Measurements from ENCODE around the gene PCAT7. TPM values are rescaled to one million over a fixed set of nuclear protein-coding genes. Genes with fewer than 3 reads are reported as not detected.

The PCAT7 gene
- total and polyA plus RNA-seq, 2 experiments from 2014 or later: not detected

- H3K9ac ChIP-seq: no peak overlapping the region
- H2AFZ ChIP-seq: no peak overlapping the region
- no peaks in the 10 kb centered on the region for H3K4me1 ChIP-seq (ENCODE audit: insufficient read depth)
- H3K9me3 ChIP-seq (ENCODE audit: low read depth): no peaks in the 10 kb centered on the region
- in situ Hi-C loops (cut with MboI): no loop called here
- H3K4me3 ChIP-seq: no peak overlapping the region
- no peaks in the 10 kb centered on the region for H3K9me2 ChIP-seq (ENCODE audit: insufficient read depth)
- H3K27ac ChIP-seq: no peak overlapping the region
- no peak for DNase-seq
- WGBS, 2 experiments (ENCODE audit: low coverage in 1 of 2, low lambda C conversion rate in 2 of 2, missing lambda C conversion rate in 2 of 2): 60 to 72% methylated on average over 6 of the region's 6 CpGs
- H3K36me3 ChIP-seq (ENCODE audit: low read depth): no peaks in the 10 kb centered on the region
- H3K4me2 ChIP-seq (ENCODE audit: unreplicated experiment): no peak overlapping the region
- no peaks in the 10 kb centered on the region for H3K79me2 ChIP-seq (ENCODE audit: insufficient read depth)
- TF ChIP-seq EZH2phosphoT487 (IDR thresholded peaks at IDR 0.05; ENCODE audit: insufficient read depth, low read depth) (no peak), EZH2 (IDR thresholded peaks at IDR 0.05; ENCODE audit: insufficient read depth, poor library complexity, severe bottlenecking) (no peak)
- H4K20me1 ChIP-seq (ENCODE audit: insufficient read depth): no peaks in the 10 kb centered on the region
- peaks cover 40% of the 10 kb centered on the region for H3K27me3 ChIP-seq (replicated peaks; ENCODE audit: insufficient read depth)
- no peaks in the 10 kb centered on the region for H3F3A ChIP-seq (ENCODE audit: insufficient read depth)
These were observed 47.8 kb downstream of the PCAT7 start for GRCh38 chr9:94602666-94603065.

GRCh38 chr9:94603259-94604160 lies 48.6 kb downstream of the PCAT7 start:
- no peaks in the 10 kb centered on the region for H3K9me2 ChIP-seq (ENCODE audit: insufficient read depth)
- no peak for TF ChIP-seq EZH2 (IDR thresholded peaks at IDR 0.05; ENCODE audit: insufficient read depth, poor library complexity, severe bottlenecking)
- TF ChIP-seq EZH2phosphoT487 (IDR thresholded peaks at IDR 0.05; ENCODE audit: insufficient read depth, low read depth): no peak
- in situ Hi-C loops (cut with MboI): no loop called here
- H3K27ac ChIP-seq: no peak overlapping the region
- no peak overlapping the region for H3K9ac ChIP-seq
- no peak overlapping the region for H3K4me3 ChIP-seq
- no peaks in the 10 kb centered on the region for H4K20me1 ChIP-seq (ENCODE audit: insufficient read depth)
- 9 to 13% methylated on average over 21 of the region's 21 CpGs for WGBS, 2 experiments (ENCODE audit: low coverage in 1 of 2, low lambda C conversion rate in 2 of 2, missing lambda C conversion rate in 2 of 2)
- no peak overlapping the region for H2AFZ ChIP-seq
- no peaks in the 10 kb centered on the region for H3K9me3 ChIP-seq (ENCODE audit: low read depth)
- no peaks in the 10 kb centered on the region for H3F3A ChIP-seq (ENCODE audit: insufficient read depth)
- peak; percentile 71 for DNase-seq
- H3K36me3 ChIP-seq (ENCODE audit: low read depth): no peaks in the 10 kb centered on the region
- H3K4me2 ChIP-seq (ENCODE audit: unreplicated experiment): no peak overlapping the region
- no peaks in the 10 kb centered on the region for H3K79me2 ChIP-seq (ENCODE audit: insufficient read depth)
- peaks cover 46% of the 10 kb centered on the region for H3K27me3 ChIP-seq (replicated peaks; ENCODE audit: insufficient read depth)
- H3K4me1 ChIP-seq (ENCODE audit: insufficient read depth): no peaks in the 10 kb centered on the region

- Histone ChIP-seq H3K4me2 (ENCODE audit: unreplicated experiment) (no peak overlapping the region), H4K20me1 (ENCODE audit: insufficient read depth) (no peaks in the 10 kb centered on the region), H3K4me3 (no peak overlapping the region), H3K4me1 (ENCODE audit: insufficient read depth) (no peaks in the 10 kb centered on the region), H3F3A (ENCODE audit: insufficient read depth) (no peaks in the 10 kb centered on the region), H3K9me2 (ENCODE audit: insufficient read depth) (no peaks in the 10 kb centered on the region), H3K36me3 (ENCODE audit: low read depth) (no peaks in the 10 kb centered on the region), H3K79me2 (ENCODE audit: insufficient read depth) (no peaks in the 10 kb centered on the region), H3K27ac (no peak overlapping the region), H2AFZ (no peak overlapping the region), H3K27me3 (replicated peaks; ENCODE audit: insufficient read depth) (peaks cover 70% of the 10 kb centered on the region), H3K9ac (no peak overlapping the region), H3K9me3 (ENCODE audit: low read depth) (no peaks in the 10 kb centered on the region)
- no peak for DNase-seq
- 70 to 73% methylated on average over 23 to 24 of the region's 24 CpGs for WGBS, 2 experiments (ENCODE audit: low coverage in 1 of 2, low lambda C conversion rate in 2 of 2, missing lambda C conversion rate in 2 of 2)
- in situ Hi-C loops (cut with MboI): no loop called here
- TF ChIP-seq EZH2phosphoT487 (IDR thresholded peaks at IDR 0.05; ENCODE audit: insufficient read depth, low read depth) (no peak), EZH2 (IDR thresholded peaks at IDR 0.05; ENCODE audit: insufficient read depth, poor library complexity, severe bottlenecking) (no peak)
These were observed 52.0 kb downstream of the PCAT7 start for GRCh38 chr9:94606646-94607422.

GRCh38 chr9:94607423-94607691 lies 52.5 kb downstream of the PCAT7 start:
- no peak overlapping the region for H2AFZ ChIP-seq
- in situ Hi-C loops (cut with MboI): no loop called here
- WGBS, 2 experiments (ENCODE audit: low coverage in 1 of 2, low lambda C conversion rate in 2 of 2, missing lambda C conversion rate in 2 of 2): 86 to 87% methylated on average over 8 of the region's 8 CpGs
- no peak for TF ChIP-seq EZH2 (IDR thresholded peaks at IDR 0.05; ENCODE audit: insufficient read depth, poor library complexity, severe bottlenecking)
- TF ChIP-seq EZH2phosphoT487 (IDR thresholded peaks at IDR 0.05; ENCODE audit: insufficient read depth, low read depth): no peak
- no peaks in the 10 kb centered on the region for H3F3A ChIP-seq (ENCODE audit: insufficient read depth)
- no peaks in the 10 kb centered on the region for H3K79me2 ChIP-seq (ENCODE audit: insufficient read depth)
- no peaks in the 10 kb centered on the region for H3K4me1 ChIP-seq (ENCODE audit: insufficient read depth)
- H3K9me2 ChIP-seq (ENCODE audit: insufficient read depth): no peaks in the 10 kb centered on the region
- no peak overlapping the region for H3K27ac ChIP-seq
- H4K20me1 ChIP-seq (ENCODE audit: insufficient read depth): no peaks in the 10 kb centered on the region
- no peak overlapping the region for H3K4me2 ChIP-seq (ENCODE audit: unreplicated experiment)
- no peaks in the 10 kb centered on the region for H3K36me3 ChIP-seq (ENCODE audit: low read depth)
- no peak overlapping the region for H3K4me3 ChIP-seq
- H3K9me3 ChIP-seq (ENCODE audit: low read depth): no peaks in the 10 kb centered on the region
- peaks cover 74% of the 10 kb centered on the region for H3K27me3 ChIP-seq (replicated peaks; ENCODE audit: insufficient read depth)
- H3K9ac ChIP-seq: no peak overlapping the region
- no peak for DNase-seq
